GM03348 (cell line): ENCODE measurements around the gene NIBAN1.
"Not testable (repeated sequence)": the region's sequence is repeated elsewhere in the genome, so short reads cannot be mapped to it uniquely, and the experiment has no call there.

Source experiments
- DNase-seq: peaks from one replicate; pipeline ENCODE4 v3.0.0; 2012; ENCODE audit warnings: low spot score

Gene NIBAN1

GRCh38 chr1:184972315-184973055 is 1.8 kb downstream of the NIBAN1 start:
- peak; percentile 31 for DNase-seq

- no peak for DNase-seq
Measured at GRCh38 chr1:184971522-184972265, 2.6 kb downstream of the NIBAN1 start.

- DNase-seq: no peak
Measured at GRCh38 chr1:184970691-184971161, 3.6 kb downstream of the NIBAN1 start.

GRCh38 chr1:184966989-184967388 is 7.3 kb downstream of the NIBAN1 start:
- no peak for DNase-seq

GRCh38 chr1:184965944-184966860 is 8.1 kb downstream of the NIBAN1 start:
- no peak for DNase-seq

- no peak for DNase-seq
Measured at GRCh38 chr1:184965439-184965838, 8.9 kb downstream of the NIBAN1 start.

GRCh38 chr1:184959626-184960025 is 14.7 kb downstream of the NIBAN1 start:
- no peak for DNase-seq

- DNase-seq: no peak
Measured at GRCh38 chr1:184958554-184959353, 15.6 kb downstream of the NIBAN1 start.

GRCh38 chr1:184957901-184958300 is 16.4 kb downstream of the NIBAN1 start:
- DNase-seq: not testable (repeated sequence)

- no peak for DNase-seq
Measured at GRCh38 chr1:184956999-184957700, 17.2 kb downstream of the NIBAN1 start.

GRCh38 chr1:184954232-184954995 is 19.9 kb downstream of the NIBAN1 start:
- no peak for DNase-seq

GRCh38 chr1:184953600-184954219 is 20.6 kb downstream of the NIBAN1 start:
- peak; percentile 43 for DNase-seq

GRCh38 chr1:184952428-184952827 is 21.9 kb downstream of the NIBAN1 start:
- no peak for DNase-seq

- DNase-seq: no peak
Measured at GRCh38 chr1:184951788-184952187, 22.5 kb downstream of the NIBAN1 start.

GRCh38 chr1:184950906-184951305 is 23.4 kb downstream of the NIBAN1 start:
- no peak for DNase-seq

GRCh38 chr1:184950227-184950626 is 24.1 kb downstream of the NIBAN1 start:
- DNase-seq: no peak

GRCh38 chr1:184947497-184948256 is 26.6 kb downstream of the NIBAN1 start:
- DNase-seq: no peak

GRCh38 chr1:184945678-184946412 is 28.5 kb downstream of the NIBAN1 start:
- peak; percentile 63 for DNase-seq
